ENCODE data around the gene GPC5. TPM values are rescaled to one million over a fixed set of nuclear protein-coding genes. Genes with fewer than 3 reads are reported as not detected.

GPC5 gene
- total and polyA plus RNA-seq, 2 of the 8 experiments (the other 6 are each of a cell fraction or from before 2014, with no cell fraction given): 0.20 to 0.39 TPM

- TF ChIP-seq, protein P1, sequence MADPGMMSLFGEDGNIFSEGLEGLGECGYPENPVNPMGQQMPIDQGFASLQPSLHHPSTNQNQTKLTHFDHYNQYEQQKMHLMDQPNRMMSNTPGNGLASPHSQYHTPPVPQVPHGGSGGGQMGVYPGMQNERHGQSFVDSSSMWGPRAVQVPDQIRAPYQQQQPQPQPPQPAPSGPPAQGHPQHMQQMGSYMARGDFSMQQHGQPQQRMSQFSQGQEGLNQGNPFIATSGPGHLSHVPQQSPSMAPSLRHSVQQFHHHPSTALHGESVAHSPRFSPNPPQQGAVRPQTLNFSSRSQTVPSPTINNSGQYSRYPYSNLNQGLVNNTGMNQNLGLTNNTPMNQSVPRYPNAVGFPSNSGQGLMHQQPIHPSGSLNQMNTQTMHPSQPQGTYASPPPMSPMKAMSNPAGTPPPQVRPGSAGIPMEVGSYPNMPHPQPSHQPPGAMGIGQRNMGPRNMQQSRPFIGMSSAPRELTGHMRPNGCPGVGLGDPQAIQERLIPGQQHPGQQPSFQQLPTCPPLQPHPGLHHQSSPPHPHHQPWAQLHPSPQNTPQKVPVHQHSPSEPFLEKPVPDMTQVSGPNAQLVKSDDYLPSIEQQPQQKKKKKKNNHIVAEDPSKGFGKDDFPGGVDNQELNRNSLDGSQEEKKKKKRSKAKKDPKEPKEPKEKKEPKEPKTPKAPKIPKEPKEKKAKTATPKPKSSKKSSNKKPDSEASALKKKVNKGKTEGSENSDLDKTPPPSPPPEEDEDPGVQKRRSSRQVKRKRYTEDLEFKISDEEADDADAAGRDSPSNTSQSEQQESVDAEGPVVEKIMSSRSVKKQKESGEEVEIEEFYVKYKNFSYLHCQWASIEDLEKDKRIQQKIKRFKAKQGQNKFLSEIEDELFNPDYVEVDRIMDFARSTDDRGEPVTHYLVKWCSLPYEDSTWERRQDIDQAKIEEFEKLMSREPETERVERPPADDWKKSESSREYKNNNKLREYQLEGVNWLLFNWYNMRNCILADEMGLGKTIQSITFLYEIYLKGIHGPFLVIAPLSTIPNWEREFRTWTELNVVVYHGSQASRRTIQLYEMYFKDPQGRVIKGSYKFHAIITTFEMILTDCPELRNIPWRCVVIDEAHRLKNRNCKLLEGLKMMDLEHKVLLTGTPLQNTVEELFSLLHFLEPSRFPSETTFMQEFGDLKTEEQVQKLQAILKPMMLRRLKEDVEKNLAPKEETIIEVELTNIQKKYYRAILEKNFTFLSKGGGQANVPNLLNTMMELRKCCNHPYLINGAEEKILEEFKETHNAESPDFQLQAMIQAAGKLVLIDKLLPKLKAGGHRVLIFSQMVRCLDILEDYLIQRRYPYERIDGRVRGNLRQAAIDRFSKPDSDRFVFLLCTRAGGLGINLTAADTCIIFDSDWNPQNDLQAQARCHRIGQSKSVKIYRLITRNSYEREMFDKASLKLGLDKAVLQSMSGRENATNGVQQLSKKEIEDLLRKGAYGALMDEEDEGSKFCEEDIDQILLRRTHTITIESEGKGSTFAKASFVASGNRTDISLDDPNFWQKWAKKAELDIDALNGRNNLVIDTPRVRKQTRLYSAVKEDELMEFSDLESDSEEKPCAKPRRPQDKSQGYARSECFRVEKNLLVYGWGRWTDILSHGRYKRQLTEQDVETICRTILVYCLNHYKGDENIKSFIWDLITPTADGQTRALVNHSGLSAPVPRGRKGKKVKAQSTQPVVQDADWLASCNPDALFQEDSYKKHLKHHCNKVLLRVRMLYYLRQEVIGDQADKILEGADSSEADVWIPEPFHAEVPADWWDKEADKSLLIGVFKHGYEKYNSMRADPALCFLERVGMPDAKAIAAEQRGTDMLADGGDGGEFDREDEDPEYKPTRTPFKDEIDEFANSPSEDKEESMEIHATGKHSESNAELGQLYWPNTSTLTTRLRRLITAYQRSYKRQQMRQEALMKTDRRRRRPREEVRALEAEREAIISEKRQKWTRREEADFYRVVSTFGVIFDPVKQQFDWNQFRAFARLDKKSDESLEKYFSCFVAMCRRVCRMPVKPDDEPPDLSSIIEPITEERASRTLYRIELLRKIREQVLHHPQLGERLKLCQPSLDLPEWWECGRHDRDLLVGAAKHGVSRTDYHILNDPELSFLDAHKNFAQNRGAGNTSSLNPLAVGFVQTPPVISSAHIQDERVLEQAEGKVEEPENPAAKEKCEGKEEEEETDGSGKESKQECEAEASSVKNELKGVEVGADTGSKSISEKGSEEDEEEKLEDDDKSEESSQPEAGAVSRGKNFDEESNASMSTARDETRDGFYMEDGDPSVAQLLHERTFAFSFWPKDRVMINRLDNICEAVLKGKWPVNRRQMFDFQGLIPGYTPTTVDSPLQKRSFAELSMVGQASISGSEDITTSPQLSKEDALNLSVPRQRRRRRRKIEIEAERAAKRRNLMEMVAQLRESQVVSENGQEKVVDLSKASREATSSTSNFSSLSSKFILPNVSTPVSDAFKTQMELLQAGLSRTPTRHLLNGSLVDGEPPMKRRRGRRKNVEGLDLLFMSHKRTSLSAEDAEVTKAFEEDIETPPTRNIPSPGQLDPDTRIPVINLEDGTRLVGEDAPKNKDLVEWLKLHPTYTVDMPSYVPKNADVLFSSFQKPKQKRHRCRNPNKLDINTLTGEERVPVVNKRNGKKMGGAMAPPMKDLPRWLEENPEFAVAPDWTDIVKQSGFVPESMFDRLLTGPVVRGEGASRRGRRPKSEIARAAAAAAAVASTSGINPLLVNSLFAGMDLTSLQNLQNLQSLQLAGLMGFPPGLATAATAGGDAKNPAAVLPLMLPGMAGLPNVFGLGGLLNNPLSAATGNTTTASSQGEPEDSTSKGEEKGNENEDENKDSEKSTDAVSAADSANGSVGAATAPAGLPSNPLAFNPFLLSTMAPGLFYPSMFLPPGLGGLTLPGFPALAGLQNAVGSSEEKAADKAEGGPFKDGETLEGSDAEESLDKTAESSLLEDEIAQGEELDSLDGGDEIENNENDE (IDR thresholded peaks at IDR 0.05; ENCODE audit: insufficient replicate concordance, low read length): no peak
- no peak for TF ChIP-seq SP4 (IDR thresholded peaks at IDR 0.05; ENCODE audit: low read length)
Measured at GRCh38 chr13:91360246-91360751, 38.1 kb upstream of the GPC5 start (continued).

All from H1 (cell line).